Testis (tissue), 3 donors: Measurements from ENCODE around the gene MRPS27. TPM values are rescaled to one million over a fixed set of nuclear protein-coding genes. Genes with fewer than 3 reads are reported as not detected.

Source experiments
- DNase-seq: peaks from one replicate; pipeline ENCODE4 v3.0.0-alpha.2; 2019
- H3K27ac ChIP-seq, 2 donors: fragments of 200-600 bp; sonication (generic); one replicate each; pipeline ENCODE4 v1.5.1; 2019
- H3K27me3 ChIP-seq: fragments of 200-600 bp; sonication (generic); one replicate; pipeline ENCODE4 v1.5.1; 2019
- H3K36me3 ChIP-seq: fragments of 200-600 bp; sonication (generic); one replicate; pipeline ENCODE4 v1.5.1; 2017; ENCODE audit warnings: low read depth; ENCODE audit errors: missing control alignments
- H3K4me1 ChIP-seq: fragments of 200-600 bp; sonication (generic); one replicate; pipeline ENCODE4 v1.5.1; 2019
- H3K4me3 ChIP-seq, 2 donors: fragments of 200-600 bp; sonication (generic); one replicate each; pipeline ENCODE4 v1.5.1; 2017 to 2019
- H3K9me3 ChIP-seq: fragments of 200-600 bp; sonication (generic); one replicate; pipeline ENCODE4 v1.5.1; 2017
- POLR2A ChIP-seq: fragments of 450-650 bp; IDR thresholded peaks from one replicate; pipeline ENCODE4 v1.6.1; 2017; ENCODE audit warnings: antibody characterized with exemption, mild to moderate bottlenecking, moderate library complexity
- WGBS, 2 donors: methylation state at CpG; one replicate each; pipeline ENCODE4 v1.1.5; 2018; 5-methylcytosine and 5-hydroxymethylcytosine counted together
- intact Hi-C: fragments of 100-400 bp; cut with DNase I; formaldehyde crosslinking; loops from one replicate; pipeline ENCODE4 v1.15.1; 2023; ENCODE audit warnings: low total_unique reads
- polyA plus RNA-seq: library from polyadenylated mRNA; stranded (reverse); fragments of 350-450 nt; fragmentation: Illumina TruSeq; extraction: RNeasy Lipid Tissue Mini Kit (QIAGEN cat#74804); gene quantifications from one replicate; pipeline ENCODE4 v1.2.3, GENCODE V29; 2014; ENCODE audit warnings: low read depth, low replicate concordance; ENCODE audit not compliant: insufficient read depth
- total RNA-seq, 2 donors: library from RNA; depleted of rRNA; stranded (reverse); fragments of >200 nt; gene quantifications; one replicate each; pipeline ENCODE4 v1.2.3, GENCODE V29; 2016
- TF ChIP-seq, protein P1 (sequence below), 3 experiments: fragments of 450-650 bp in 2 of 3; fragments of 200-600 bp in 1 of 3; sonication (generic) in 1 of 3; IDR thresholded peaks; one replicate each; pipeline ENCODE4 v1.5.1; 2016 to 2019; ENCODE audit warnings: antibody characterized with exemption in 3 of 3, mild to moderate bottlenecking in 2 of 3, moderate library complexity in 1 of 3

Gene MRPS27
- total and polyA plus RNA-seq, 3 donors from 2014 or later: 35.7 to 42.6 (median 41.6) TPM

DNA sequence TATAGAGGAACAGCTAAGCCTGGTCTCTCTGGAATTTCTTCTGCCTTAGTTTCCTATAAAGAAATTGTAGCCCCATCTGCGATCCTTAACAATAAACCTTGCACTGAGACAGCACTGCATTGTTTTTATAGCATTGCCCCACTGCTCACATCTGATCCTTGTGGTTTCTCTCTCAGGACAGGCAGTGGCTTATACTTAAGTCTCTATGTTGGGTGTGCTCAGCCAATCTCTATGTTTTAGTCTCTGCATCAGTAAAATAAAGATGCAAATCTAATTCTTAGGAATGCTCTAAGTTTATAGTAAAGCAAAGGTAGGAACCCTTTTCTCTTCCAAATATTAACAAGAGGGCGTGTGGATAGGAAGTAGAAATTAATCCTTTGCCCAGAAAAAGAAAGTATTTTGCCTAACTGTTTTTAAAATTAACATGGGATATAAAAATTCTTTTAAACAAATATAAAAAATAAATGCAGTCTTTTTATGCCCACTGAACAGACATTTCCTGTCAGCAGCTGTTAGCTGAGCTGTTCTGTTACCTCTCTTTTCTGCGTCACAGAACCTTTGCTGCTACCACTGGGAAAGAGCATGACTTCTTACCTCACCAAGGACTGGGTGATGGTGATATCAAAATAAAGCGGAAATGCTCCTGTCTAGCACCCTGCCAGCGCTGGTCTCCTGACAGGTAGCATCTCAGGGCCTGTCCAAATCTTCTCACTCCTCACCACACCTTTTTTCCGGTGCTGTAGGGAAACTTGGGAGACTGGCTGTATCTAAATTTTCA lies 29.5 kb downstream of the MRPS27 start:
- DNase-seq: no peak
- intact Hi-C loops: no loop called here
- no peaks in the 10 kb centered on the region for H3K36me3 ChIP-seq
- H3K9me3 ChIP-seq: no peaks in the 10 kb centered on the region
- WGBS, 2 donors: 96% methylated on average over 6 of the region's 6 CpGs
- TF ChIP-seq, protein P1, sequence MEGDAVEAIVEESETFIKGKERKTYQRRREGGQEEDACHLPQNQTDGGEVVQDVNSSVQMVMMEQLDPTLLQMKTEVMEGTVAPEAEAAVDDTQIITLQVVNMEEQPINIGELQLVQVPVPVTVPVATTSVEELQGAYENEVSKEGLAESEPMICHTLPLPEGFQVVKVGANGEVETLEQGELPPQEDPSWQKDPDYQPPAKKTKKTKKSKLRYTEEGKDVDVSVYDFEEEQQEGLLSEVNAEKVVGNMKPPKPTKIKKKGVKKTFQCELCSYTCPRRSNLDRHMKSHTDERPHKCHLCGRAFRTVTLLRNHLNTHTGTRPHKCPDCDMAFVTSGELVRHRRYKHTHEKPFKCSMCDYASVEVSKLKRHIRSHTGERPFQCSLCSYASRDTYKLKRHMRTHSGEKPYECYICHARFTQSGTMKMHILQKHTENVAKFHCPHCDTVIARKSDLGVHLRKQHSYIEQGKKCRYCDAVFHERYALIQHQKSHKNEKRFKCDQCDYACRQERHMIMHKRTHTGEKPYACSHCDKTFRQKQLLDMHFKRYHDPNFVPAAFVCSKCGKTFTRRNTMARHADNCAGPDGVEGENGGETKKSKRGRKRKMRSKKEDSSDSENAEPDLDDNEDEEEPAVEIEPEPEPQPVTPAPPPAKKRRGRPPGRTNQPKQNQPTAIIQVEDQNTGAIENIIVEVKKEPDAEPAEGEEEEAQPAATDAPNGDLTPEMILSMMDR (IDR thresholded peaks at IDR 0.05): no peak
- TF ChIP-seq POLR2A: no peak
- H3K27me3 ChIP-seq: no peaks in the 10 kb centered on the region
- H3K27ac ChIP-seq: no peak overlapping the region
- no peak overlapping the region for H3K4me3 ChIP-seq
- H3K4me1 ChIP-seq: no peaks in the 10 kb centered on the region

DNA sequence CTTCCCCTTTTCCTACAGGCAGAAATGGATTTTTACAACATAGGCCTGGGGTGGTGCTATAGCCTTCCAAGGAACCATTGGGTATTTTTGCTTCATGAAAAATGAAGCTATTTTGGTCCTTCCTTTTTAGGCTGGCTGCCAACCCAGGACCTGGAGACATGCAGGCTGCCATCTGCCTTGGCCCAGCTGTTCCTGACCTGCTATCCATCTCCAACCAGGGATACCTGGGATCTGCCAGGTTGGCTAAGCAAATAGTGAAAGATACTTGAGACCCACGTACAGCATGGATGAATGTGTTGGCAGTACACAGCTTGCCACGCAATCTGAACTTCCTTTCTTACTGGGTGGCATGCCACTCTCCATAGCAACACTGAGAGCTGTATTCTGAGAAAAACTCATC lies 31.1 kb downstream of the MRPS27 start:
- no peak for TF ChIP-seq POLR2A
- H3K4me1 ChIP-seq: no peaks in the 10 kb centered on the region
- no peak for DNase-seq
- 93 to 97% methylated on average over 2 of the region's 2 CpGs for WGBS, 2 donors
- H3K36me3 ChIP-seq: no peaks in the 10 kb centered on the region
- H3K27me3 ChIP-seq: no peaks in the 10 kb centered on the region
- no peak overlapping the region for H3K4me3 ChIP-seq
- intact Hi-C loops: no loop called here
- no peak overlapping the region for H3K27ac ChIP-seq
- no peaks in the 10 kb centered on the region for H3K9me3 ChIP-seq

DNA sequence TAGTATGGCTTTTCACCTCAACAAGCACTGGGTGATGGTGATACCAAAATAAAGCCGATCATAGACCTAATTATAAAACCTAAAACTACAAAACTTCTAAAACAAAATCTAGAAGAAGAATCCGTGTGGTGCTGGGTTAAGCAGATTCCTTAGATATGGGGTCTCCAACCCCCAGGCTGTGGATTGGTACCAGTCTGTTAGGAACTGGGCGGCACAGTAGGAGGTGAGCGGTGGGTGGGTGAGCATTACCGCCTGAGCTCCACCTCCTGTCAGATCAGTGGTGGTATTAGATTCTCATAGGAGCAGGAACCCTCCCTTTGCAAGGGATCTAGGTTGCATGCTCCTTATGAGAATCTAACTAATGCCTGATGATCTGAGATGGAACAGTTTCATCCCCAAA lies 33.2 kb downstream of the MRPS27 start:
- 93 to 96% methylated on average over 5 of the region's 5 CpGs for WGBS, 2 donors
- TF ChIP-seq, protein P1 (IDR thresholded peaks at IDR 0.05): no peak
- no peak for TF ChIP-seq POLR2A
- intact Hi-C loops: no loop called here
- Histone ChIP-seq H3K36me3 (no peaks in the 10 kb centered on the region), H3K27me3 (no peaks in the 10 kb centered on the region), H3K27ac (no peak overlapping the region), H3K4me3 (no peak overlapping the region), H3K9me3 (no peaks in the 10 kb centered on the region), H3K4me1 (peaks cover 8% of the 10 kb centered on the region)
- DNase-seq: no peak

DNA sequence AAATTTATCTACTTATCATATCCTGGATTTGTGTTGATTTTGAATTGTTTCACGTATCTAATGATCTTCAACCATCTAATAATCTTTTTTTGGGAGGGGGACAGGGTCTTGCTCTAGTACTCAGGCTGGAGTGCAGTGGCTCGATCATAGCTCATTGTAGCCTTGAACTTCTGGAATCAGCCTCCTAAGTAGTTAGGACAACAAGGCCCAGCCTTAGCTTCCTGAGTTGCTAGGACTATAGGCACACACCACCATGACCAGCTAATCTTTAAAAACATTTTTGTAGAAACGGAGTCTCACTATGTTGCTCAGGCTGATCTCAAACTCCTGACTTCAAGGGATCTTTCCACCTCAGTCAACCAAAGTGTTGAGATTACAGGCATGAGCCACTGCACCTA lies 34.6 kb downstream of the MRPS27 start:
- no peak for DNase-seq
- H3K36me3 ChIP-seq: no peaks in the 10 kb centered on the region
- intact Hi-C loops: no loop called here
- no peak overlapping the region for H3K27ac ChIP-seq
- no peak for TF ChIP-seq POLR2A
- TF ChIP-seq, protein P1 (IDR thresholded peaks at IDR 0.05): no peak
- WGBS, 2 donors: 81 to 88% methylated on average over 3 of the region's 3 CpGs
- H3K4me3 ChIP-seq: no peak overlapping the region
- H3K27me3 ChIP-seq: no peaks in the 10 kb centered on the region
- peaks cover 8% of the 10 kb centered on the region for H3K4me1 ChIP-seq
- H3K9me3 ChIP-seq: no peaks in the 10 kb centered on the region

DNA sequence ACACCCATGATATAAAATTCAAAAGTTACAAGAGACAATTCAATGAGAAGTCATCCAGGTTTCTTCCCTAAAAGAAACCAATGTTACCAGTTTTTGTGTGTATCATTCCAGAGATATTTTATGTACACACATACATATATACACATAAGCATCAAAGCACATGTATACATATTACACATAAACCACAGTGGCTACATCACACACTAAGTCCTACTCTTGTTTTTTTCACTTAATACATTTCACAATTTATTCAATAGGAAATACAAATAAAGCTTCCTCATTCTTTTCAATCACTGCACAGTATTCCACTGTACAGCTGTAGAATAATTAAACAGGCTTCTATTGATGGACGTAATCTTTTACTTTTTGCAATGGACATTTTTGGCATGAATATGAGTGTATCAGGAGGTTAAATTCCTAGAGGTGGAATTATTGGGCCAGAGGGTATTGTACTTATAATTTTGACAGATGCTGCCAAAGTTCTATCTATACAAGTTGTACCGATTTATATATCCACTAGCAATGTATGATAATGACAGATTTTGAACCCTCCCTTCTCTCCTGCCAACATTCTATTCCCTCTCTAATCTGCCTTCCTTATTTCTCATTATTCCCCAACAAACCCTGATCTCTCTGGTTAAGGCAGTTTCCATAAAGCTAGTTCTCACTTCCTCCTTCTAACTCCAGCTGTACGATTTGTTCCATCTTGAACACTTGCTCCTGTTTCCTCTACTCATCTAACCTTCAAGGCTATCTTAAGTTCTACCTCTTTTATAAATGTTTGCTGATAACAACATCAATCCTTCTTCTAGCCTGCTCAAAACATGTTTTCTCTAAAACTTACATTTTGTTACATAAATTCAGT lies 35.2 kb downstream of the MRPS27 start:
- no peak overlapping the region for H3K27ac ChIP-seq
- H3K27me3 ChIP-seq: no peaks in the 10 kb centered on the region
- H3K36me3 ChIP-seq: no peaks in the 10 kb centered on the region
- intact Hi-C loops: no loop called here
- no peak for TF ChIP-seq POLR2A
- TF ChIP-seq, protein P1 (IDR thresholded peaks at IDR 0.05): no peak
- WGBS, 2 donors: 73 to 74% methylated on average over 3 of the region's 3 CpGs
- no peaks in the 10 kb centered on the region for H3K9me3 ChIP-seq
- H3K4me3 ChIP-seq: no peak overlapping the region
- H3K4me1 ChIP-seq: peaks cover 8% of the 10 kb centered on the region
- no peak for DNase-seq
